NT2/D1 (cell line): Measurements from ENCODE around the gene GSTO2.

Source experiments
- SUZ12 ChIP-seq: IDR thresholded peaks from 2 replicates; pipeline ENCODE4 v1.6.1; 2011; ENCODE audit not compliant: insufficient read length, insufficient read depth; ENCODE audit errors: extremely low read depth
- YY1 ChIP-seq: IDR thresholded peaks from 2 replicates; pipeline ENCODE4 v1.6.1; 2011; ENCODE audit not compliant: insufficient read length, insufficient read depth
- ZNF274 ChIP-seq: IDR thresholded peaks from 2 replicates; pipeline ENCODE4 v1.6.1; 2011; ENCODE audit warnings: mild to moderate bottlenecking, low read depth, low read length

DNA sequence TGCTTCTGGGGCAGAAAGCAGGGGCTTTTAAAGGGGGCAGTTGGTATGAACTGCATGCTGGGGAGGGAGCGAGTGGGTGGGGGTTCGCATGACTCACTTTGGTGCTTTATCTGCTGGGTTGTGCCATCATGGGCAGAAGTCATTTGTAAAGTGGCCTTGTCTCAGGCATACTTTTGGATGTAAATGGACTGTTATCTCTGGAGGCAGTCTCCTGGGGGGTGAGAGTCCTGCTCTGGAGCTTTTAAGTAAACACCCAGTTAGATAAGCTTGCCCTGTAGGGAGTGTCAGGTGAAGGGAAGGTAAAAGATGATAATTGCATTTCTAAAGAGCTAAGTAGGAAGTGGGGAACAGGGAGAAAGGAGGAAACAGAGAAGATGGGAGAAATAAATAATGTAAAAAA, 15.9 kb upstream of the GSTO2 start:
- TF ChIP-seq YY1, result no peak
- no peak for TF ChIP-seq ZNF274
- no peak for TF ChIP-seq SUZ12
